HG03108 (cell line): ENCODE results near the gene PHKG2.
A peak's percentile ranks its signal among the peaks of the same experiment; 100 is the strongest.
"Not testable (repeated sequence)": the region's sequence is repeated elsewhere in the genome, so short reads cannot be mapped to it uniquely, and the experiment has no call there.

ENCODE experiments used
- ATAC-seq: cut with Tn5 transposase; IDR thresholded peaks from one replicate; pipeline ENCODE4 v1.9.1; 2021; ENCODE audit warnings: moderate library complexity; ENCODE audit not compliant: unreplicated experiment

PHKG2 gene, protein sequence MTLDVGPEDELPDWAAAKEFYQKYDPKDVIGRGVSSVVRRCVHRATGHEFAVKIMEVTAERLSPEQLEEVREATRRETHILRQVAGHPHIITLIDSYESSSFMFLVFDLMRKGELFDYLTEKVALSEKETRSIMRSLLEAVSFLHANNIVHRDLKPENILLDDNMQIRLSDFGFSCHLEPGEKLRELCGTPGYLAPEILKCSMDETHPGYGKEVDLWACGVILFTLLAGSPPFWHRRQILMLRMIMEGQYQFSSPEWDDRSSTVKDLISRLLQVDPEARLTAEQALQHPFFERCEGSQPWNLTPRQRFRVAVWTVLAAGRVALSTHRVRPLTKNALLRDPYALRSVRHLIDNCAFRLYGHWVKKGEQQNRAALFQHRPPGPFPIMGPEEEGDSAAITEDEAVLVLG

DNA sequence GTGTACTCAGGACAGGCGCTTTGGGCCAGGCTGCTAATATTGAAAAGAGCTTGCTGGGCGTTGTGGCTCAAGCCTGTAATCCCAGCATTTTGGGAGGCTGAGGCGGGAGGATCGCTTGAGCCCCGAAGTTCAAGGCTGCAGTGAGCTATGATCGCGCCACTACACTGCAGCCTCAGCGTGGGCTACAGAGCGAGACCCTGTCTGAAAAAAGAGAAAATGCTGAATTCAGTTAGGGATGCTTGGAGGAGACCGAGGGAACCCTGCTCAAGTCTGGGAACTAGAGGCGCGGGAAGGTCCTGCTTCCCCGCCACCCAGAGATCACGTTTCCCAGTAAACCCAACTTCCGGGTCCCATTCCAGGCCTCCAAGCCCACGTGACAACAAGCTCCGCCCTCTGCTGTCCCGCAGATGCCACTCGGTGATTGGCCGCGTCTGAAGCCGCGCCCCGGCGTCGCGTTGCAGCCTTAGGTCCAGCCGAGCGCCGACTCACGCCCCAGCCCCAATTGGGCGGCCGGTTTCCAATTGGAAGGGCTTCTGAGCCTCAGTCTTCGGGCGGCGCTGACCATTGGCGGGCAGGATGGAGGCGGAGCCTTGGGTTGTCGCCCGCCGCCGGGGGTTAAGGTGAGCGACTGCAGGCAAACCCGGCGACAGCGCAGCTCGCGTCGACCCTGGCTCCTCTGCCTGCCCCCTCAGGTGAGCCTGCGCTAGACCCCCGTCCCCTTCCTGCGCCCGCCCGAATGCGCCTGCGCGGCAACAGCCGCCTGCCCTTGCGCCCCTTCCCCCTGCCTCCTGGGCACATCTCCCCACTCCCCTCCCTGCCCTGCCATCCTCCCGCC is at the start of gene PHKG2:
Gene PHKG2, plus strand, starts transcription at position 627 of the 835 bp plus-strand sequence. CDS start 396 bp downstream, outside the sequence.
- peak; percentile 99 for ATAC-seq

GRCh38 chr16:30698816-30699614 is 49.2 kb upstream of the PHKG2 start, which contains the start of gene SRCAP:
Gene SRCAP, plus strand, starts transcription at chr16:30699171. Its CDS starts 1,654 bp downstream, at chr16:30700825.
- peak; percentile 19 for ATAC-seq

- ATAC-seq: no peak
Measured at GRCh38 chr16:30699615-30700099, 48.6 kb upstream of the PHKG2 start.

- ATAC-seq: no peak
Measured at GRCh38 chr16:30700491-30700890, 47.7 kb upstream of the PHKG2 start.

GRCh38 chr16:30700971-30701370 is 47.3 kb upstream of the PHKG2 start:
- ATAC-seq: no peak

DNA sequence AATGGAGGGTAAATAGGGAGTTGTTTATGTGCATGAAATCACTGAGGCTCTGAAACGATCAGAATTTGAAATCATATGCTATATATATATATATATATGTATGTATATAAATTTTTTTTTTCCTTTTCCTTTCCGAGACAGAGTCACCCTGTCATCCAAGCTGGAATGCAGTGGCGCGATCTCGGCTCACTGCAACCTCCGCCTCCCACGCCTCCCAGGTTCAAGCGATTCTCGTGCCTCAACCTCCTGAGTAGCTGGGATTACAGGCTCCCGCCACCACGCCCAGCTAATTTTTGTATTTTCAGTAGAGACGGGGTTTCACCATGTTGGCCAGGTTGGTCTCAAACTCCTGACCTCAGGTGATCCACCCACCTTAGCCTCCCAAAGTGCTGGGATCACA is 45.2 kb upstream of the PHKG2 start:
- not testable (repeated sequence) for ATAC-seq

DNA sequence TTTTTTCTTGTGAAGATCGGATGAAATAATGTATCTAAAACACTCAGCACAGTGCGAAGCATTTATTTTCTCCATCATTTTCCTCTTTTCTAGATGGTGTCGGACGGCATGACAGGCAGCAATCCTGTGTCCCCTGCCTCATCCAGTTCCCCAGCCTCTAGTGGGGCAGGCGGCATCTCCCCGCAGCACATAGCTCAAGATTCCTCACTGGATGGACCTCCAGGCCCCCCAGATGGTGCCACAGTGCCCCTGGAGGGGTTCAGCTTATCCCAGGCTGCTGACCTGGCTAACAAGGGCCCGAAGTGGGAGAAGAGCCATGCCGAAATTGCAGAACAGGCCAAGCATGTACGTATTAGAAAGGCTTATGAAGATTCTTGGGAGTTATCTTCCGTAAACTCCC is 44.3 kb upstream of the PHKG2 start:
- ATAC-seq: no peak

DNA sequence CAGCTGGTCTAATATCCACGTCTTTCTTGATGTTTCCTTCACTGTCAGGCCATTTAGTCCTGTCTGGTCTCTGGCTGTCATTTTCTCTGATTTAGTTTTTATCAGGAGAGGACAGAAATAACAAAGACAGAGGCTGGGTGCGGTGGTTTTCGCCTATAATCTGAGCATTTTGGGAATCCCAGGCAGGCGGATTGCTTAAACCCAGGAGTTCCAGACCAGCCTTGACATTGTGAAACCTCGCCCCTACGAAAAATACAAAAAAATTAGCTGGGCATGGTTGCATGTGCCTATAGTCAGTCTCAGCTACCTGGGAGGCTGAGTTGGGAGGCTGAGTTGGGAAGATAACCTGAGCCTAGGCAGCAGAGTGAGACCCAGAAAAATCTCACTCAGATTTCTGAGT is 42.2 kb upstream of the PHKG2 start:
- no peak for ATAC-seq

DNA sequence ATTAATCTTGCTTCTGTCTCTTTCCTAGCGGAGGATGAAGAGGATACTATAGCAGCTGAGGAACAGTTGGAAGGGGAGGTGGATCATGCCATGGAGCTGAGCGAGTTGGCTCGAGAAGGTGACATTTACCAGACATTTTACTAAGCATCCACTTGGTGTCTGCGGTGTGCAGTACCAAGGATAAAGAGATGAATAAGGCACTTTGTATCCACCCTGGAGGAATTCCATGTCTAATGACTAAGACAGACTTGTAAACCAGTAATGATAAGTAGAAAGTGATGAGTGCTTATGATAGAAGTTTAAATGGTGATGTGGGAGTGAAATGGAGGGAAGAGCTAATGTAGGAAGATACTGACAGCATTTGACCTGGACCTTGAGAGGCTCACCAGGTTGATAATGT is 37.3 kb upstream of the PHKG2 start:
- ATAC-seq: no peak

DNA sequence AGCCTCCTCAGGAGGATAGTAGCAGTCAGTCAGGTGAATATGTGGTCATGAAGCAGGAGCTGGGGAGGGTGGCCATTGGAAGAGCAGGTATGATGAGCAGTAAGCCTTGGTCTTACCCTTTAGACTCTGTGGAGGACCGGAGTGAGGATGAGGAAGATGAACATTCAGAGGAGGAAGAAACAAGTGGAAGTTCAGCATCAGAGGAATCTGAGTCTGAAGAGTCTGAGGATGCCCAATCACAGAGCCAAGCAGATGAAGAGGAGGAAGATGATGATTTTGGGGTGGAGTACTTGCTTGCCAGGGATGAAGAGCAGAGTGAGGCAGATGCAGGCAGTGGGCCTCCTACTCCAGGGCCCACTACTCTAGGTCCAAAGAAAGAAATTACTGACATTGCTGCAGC is 36.5 kb upstream of the PHKG2 start:
- ATAC-seq: no peak

DNA sequence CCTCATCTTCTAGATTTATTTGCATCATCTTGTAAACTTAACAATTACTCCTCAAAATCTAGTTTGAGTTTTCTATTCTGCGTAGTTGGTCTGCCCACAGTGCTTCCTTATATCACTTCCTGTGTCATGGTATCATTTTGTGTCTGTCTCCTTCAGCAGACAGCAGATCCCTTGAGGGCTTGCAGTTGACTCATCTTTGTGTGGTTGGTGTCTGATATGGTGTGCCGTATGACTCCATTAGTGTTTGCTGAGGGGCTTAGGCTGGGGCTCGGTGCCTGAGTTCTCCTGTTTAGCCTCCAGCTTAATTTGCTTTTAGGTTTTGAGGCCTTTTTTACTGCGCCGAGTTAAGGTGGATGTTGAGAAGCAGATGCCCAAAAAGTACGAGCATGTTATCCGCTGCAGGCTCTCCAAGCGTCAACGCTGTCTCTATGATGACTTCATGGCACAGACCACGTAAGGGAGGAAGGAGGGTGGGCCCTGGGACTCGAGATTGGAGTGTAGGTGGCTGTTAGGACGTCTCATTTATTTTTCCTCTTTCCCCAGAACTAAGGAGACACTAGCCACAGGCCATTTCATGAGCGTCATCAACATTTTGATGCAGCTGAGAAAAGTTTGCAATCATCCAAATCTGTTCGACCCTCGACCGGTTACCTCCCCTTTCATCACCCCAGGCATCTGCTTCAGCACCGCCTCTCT is 32.3 kb upstream of the PHKG2 start:
- ATAC-seq: no peak

DNA sequence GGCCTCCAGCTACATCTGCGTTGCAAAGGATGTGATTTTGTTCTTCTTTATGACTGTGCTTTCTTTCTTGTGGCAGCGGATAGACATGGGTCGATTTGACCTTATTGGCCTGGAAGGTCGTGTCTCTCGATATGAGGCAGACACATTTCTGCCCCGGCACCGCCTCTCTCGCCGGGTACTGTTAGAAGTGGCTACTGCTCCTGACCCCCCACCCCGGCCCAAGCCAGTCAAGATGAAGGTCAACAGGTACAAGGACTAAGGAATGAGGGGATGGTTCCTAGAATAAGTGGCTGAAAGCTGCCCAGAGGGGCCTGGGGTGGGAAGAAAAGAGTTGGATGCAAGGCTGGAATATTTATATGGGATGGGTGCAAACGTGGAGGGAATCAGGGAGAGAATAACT is 28.1 kb upstream of the PHKG2 start:
- no peak for ATAC-seq

DNA sequence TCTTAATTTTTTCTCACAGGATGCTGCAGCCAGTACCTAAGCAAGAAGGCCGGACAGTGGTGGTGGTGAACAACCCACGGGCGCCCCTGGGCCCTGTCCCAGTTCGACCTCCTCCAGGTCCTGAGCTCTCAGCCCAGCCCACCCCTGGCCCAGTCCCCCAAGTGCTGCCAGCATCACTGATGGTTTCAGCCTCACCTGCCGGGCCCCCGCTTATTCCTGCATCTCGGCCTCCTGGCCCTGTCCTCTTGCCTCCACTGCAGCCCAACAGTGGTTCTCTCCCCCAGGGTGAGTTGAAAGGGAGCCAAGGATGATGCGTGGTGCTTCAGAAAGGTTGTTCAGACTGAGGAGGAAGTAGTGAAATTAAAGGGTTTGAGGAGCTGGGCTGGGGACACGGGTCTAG is 27.5 kb upstream of the PHKG2 start:
- no peak for ATAC-seq

DNA sequence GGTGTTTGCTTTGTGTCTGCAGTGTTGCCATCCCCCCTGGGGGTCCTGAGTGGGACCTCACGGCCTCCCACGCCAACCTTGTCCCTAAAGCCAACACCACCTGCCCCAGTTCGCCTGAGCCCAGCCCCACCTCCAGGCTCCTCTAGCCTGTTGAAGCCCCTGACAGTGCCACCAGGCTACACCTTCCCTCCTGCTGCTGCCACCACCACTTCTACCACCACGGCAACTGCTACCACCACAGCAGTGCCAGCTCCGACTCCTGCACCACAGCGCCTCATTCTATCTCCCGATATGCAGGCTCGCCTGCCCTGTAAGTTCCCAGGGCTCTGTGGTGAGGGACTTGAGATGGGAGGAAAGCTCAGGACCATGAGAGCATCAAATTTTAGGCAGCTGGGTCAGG is 27.1 kb upstream of the PHKG2 start:
- no peak for ATAC-seq

DNA sequence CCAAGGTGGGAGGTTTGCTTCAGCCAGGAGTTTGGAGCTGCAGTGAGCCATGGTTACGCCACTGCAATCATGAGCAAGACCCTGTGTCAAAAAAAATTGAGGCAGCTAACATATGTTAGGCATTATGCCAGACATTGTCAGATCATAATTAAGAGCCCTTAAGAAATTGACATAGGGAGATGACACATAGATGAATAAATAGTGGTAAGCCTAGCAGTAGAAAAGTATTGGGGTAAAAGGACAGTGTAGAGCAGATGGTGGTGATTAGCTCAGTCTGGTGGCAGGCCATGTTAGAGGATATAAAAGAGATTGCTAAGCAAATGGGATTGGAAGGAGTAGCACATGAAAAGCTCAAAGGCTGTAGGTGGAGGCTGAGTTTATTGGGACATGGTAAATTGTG is 26.6 kb upstream of the PHKG2 start:
- no peak for ATAC-seq

GRCh38 chr16:30722443-30722842 is 25.8 kb upstream of the PHKG2 start:
- no peak for ATAC-seq

- ATAC-seq: no peak
Measured at GRCh38 chr16:30722916-30723315, 25.3 kb upstream of the PHKG2 start.

DNA sequence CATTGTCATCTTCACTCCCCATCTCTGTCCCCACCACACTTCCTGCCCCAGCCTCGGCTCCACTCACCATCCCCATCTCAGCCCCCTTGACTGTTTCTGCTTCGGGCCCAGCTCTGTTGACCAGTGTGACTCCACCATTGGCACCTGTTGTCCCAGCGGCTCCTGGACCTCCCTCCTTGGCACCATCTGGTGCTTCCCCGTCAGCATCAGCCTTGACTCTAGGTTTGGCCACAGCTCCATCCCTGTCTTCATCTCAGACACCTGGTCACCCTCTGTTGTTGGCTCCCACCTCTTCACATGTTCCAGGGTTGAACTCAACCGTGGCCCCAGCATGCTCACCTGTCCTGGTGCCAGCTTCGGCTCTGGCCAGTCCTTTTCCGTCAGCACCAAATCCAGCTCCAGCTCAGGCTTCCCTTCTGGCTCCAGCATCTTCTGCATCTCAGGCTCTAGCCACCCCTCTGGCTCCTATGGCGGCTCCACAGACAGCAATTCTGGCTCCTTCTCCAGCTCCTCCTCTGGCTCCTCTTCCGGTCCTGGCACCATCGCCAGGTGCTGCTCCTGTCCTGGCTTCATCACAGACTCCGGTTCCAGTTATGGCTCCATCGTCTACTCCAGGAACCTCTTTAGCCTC is 24.4 kb upstream of the PHKG2 start:
- ATAC-seq: no peak

- no peak for ATAC-seq
Measured at GRCh38 chr16:30724641-30725417, 23.4 kb upstream of the PHKG2 start.
